Lower lobe of right lung (tissue), 2 donors: ENCODE data around the gene RRBP1. TPM values are rescaled to one million over a fixed set of nuclear protein-coding genes. Genes with fewer than 3 reads are reported as not detected.

Experiments used
- ATAC-seq, 2 donors: fragments of 200-7000 bp; cut with Tn5 transposase; one replicate each; pipeline ENCODE4 v1.9.1; 2020 to 2022; ENCODE audit warnings: mild to moderate bottlenecking in 2 of 2, moderate library complexity in 2 of 2
- DNase-seq: peaks from one replicate; pipeline ENCODE4 v3.0.0-alpha.2; 2020
- H3K27ac ChIP-seq: fragments of 200-600 bp; one replicate; pipeline ENCODE4 v1.8.0; 2022
- H3K27me3 ChIP-seq: fragments of 200-600 bp; one replicate; pipeline ENCODE4 v1.8.0; 2022; ENCODE audit warnings: low read depth
- H3K36me3 ChIP-seq: fragments of 200-600 bp; one replicate; pipeline ENCODE4 v1.8.0; 2022; ENCODE audit warnings: mild to moderate bottlenecking
- H3K4me1 ChIP-seq: fragments of 200-600 bp; one replicate; pipeline ENCODE4 v1.8.0; 2022
- H3K4me3 ChIP-seq: fragments of 200-600 bp; one replicate; pipeline ENCODE4 v1.8.0; 2022; ENCODE audit warnings: mild to moderate bottlenecking
- H3K9me3 ChIP-seq: fragments of 200-600 bp; one replicate; pipeline ENCODE4 v1.8.0; 2022
- intact Hi-C: fragments of 100-400 bp; cut with DNase I; formaldehyde crosslinking; loops from one replicate; pipeline ENCODE4 v1.11.0; 2022
- total RNA-seq: library from RNA; stranded (reverse); fragmentation: NEBNext Ultra II Directional; extraction: Animal tissue kit (Norgen Biotek cat#: 25700); gene quantifications from one replicate; pipeline ENCODE4 v1.2.1, GENCODE V29; 2021
- TF ChIP-seq, protein P1 (sequence below): fragments of 200-600 bp; IDR thresholded peaks from one replicate; pipeline ENCODE4 v1.8.0; 2022; ENCODE audit warnings: antibody characterized with exemption, mild to moderate bottlenecking
- donor health status: DM: no; HTN: yes; CAD: no; lungs with severe emphysema.

Gene RRBP1
- total RNA-seq, 1 donor from 2014 or later, result 138 TPM

DNA sequence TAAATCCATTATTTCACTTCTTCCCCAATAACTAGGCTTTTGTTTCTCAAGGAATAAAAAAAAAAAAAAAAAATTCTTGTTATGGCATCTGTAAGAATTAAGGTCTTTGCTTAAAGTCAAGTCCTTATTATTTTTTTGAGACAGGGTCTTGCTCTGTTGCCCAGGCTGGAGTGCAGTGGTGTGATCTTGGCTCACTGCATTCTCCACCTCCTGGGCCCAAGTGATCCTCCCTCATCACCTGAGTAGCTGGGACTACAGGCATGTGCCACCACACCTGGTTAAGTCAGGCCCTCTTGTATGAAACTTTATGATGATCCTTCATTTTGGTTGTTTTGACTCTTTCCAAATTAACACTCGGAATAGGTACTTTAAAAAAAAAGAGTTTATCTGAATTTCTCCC, 94.9 kb downstream of the RRBP1 start:
- Histone ChIP-seq H3K4me3 (no peak overlapping the region), H3K36me3 (peaks cover 5% of the 10 kb centered on the region), H3K9me3 (no peaks in the 10 kb centered on the region), H3K27me3 (no peaks in the 10 kb centered on the region), H3K27ac (no peak overlapping the region), H3K4me1 (peaks cover 55% of the 10 kb centered on the region)
- no peak for DNase-seq
- intact Hi-C loops, result no loop called here
- TF ChIP-seq, protein P1, sequence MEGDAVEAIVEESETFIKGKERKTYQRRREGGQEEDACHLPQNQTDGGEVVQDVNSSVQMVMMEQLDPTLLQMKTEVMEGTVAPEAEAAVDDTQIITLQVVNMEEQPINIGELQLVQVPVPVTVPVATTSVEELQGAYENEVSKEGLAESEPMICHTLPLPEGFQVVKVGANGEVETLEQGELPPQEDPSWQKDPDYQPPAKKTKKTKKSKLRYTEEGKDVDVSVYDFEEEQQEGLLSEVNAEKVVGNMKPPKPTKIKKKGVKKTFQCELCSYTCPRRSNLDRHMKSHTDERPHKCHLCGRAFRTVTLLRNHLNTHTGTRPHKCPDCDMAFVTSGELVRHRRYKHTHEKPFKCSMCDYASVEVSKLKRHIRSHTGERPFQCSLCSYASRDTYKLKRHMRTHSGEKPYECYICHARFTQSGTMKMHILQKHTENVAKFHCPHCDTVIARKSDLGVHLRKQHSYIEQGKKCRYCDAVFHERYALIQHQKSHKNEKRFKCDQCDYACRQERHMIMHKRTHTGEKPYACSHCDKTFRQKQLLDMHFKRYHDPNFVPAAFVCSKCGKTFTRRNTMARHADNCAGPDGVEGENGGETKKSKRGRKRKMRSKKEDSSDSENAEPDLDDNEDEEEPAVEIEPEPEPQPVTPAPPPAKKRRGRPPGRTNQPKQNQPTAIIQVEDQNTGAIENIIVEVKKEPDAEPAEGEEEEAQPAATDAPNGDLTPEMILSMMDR, result no peak
- ATAC-seq, result no peak

DNA sequence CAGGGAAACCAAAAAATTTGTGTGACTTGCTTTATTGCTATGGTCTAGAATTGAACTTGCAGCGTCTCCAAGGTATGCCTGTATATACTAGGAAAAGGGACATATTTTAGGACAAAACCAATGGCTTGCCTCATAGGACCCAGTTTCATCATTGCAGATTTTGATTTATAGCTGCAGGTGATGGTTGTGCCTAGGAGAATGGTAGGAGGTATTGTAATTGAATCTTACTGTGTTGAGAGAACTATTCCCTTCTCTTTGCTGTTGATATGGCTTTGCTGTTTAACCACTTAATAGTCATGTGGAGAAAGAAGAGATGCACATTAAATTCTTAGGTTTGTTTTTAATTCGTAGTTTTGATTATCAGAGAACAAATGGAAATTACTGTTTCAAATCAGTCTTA, 95.8 kb downstream of the RRBP1 start:
- H3K4me1 ChIP-seq, result peaks cover 50% of the 10 kb centered on the region
- DNase-seq (no peak), ATAC-seq (no peak)
- intact Hi-C loops, result no loop called here
- no peaks in the 10 kb centered on the region for H3K36me3 ChIP-seq
- H3K9me3 ChIP-seq, result no peaks in the 10 kb centered on the region
- H3K27ac ChIP-seq, result no peak overlapping the region
- TF ChIP-seq, protein P1, result no peak
- no peaks in the 10 kb centered on the region for H3K27me3 ChIP-seq
- H3K4me3 ChIP-seq, result no peak overlapping the region

DNA sequence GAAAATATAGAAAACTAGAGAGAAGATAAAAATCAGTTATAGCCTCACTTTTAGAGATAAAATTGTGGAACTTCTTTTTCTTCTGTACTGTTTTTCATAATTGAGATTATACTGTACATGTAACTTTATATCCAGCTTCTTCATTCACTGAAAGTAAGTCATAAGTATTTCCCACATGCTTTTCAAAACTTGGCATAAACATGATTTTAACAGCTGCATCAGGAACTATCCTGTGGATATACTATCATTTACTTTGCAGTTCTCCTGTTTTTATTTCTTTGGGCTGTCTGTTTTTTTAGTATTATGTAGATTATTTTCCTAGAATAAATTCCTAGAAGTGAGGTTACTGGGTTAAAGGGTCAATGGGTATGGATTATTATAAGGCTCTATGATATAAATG, 97.4 kb downstream of the RRBP1 start:
- H3K36me3 ChIP-seq, result no peaks in the 10 kb centered on the region
- DNase-seq, result no peak
- no peaks in the 10 kb centered on the region for H3K27me3 ChIP-seq
- intact Hi-C loops, result no loop called here
- no peak overlapping the region for H3K4me3 ChIP-seq
- peaks cover 50% of the 10 kb centered on the region for H3K4me1 ChIP-seq
- no peak for ATAC-seq
- TF ChIP-seq, protein P1, result no peak
- H3K27ac ChIP-seq, result no peak overlapping the region
- no peaks in the 10 kb centered on the region for H3K9me3 ChIP-seq

DNA sequence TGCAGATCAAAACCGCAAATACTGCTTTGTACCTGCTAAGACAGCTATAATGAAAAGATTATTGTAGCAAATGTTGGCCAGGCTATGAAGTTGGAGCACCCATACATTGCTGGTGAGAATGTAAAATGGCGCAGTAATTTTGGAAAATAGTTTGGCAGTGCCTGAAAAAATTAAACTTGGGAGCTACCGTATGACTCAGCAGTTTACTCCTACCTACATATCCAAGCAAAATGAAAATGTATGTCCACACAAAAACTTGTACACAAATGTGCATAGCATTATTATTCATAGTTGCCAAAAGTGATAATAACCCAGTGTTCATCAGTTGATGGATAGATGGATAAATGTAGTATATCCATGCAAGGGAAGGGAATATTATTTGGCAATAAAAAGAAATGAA, 98.9 kb downstream of the RRBP1 start:
- TF ChIP-seq, protein P1, result no peak
- H3K4me1 ChIP-seq, result peaks cover 55% of the 10 kb centered on the region
- intact Hi-C loops, result no loop called here
- DNase-seq (no peak), ATAC-seq (no peak)
- H3K27ac ChIP-seq, result no peak overlapping the region
- no peaks in the 10 kb centered on the region for H3K27me3 ChIP-seq
- H3K9me3 ChIP-seq, result no peaks in the 10 kb centered on the region
- H3K4me3 ChIP-seq, result no peak overlapping the region
- H3K36me3 ChIP-seq, result no peaks in the 10 kb centered on the region

DNA sequence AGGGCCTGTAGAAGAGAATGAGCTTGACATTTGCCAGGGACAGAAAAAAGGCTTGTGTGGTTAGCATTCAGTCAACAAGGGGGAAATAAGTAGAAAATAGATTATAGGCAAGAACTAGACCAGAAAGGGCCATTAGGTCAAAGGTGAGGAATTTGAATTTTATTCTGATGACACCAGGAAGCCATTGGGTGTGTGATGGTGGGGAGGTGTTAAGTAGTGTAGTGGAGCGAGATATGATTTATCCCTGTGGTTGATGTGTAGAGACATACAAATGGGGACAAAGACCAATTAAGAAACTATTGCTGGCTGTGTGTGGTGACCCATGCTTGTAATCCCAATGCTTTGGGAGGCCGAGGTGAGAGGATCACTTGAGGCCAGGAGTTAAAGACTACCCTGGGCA, 101.1 kb downstream of the RRBP1 start:
- H3K4me3 ChIP-seq, result no peak overlapping the region
- no peaks in the 10 kb centered on the region for H3K27me3 ChIP-seq
- TF ChIP-seq, protein P1, result no peak
- H3K36me3 ChIP-seq, result no peaks in the 10 kb centered on the region
- peaks cover 57% of the 10 kb centered on the region for H3K4me1 ChIP-seq
- intact Hi-C loops, result no loop called here
- H3K9me3 ChIP-seq, result no peaks in the 10 kb centered on the region
- H3K27ac ChIP-seq, result no peak overlapping the region
- no peak for DNase-seq
- no peak for ATAC-seq
